DOHH2 (cell line): ENCODE results near the gene LAMA3.

ENCODE experiments used
- H3F3A ChIP-seq: fragments of 200-600 bp; sonication (generic), shearing (Covaris generic); 2 replicates; pipeline ENCODE4 v1.6.0; 2016; ENCODE audit warnings: antibody characterized with exemption, mild to moderate bottlenecking; ENCODE audit not compliant: control insufficient read depth, insufficient read depth
- H3K27ac ChIP-seq: fragments of 200-600 bp; sonication (generic); 2 replicates; pipeline ENCODE4 v1.5.1; 2014; ENCODE audit warnings: low read depth, mild to moderate bottlenecking, low read length, moderate library complexity
- H3K27me3 ChIP-seq: fragments of 200-600 bp; sonication (generic); 2 replicates; pipeline ENCODE4 v1.6.1; 2014; ENCODE audit warnings: mild to moderate bottlenecking, low read length, mixed read lengths; ENCODE audit not compliant: control insufficient read depth
- H3K36me3 ChIP-seq: fragments of 200-600 bp; sonication (generic); 2 replicates; pipeline ENCODE4 v1.6.1; 2014; ENCODE audit warnings: mild to moderate bottlenecking, low read length, moderate library complexity, mixed read lengths; ENCODE audit not compliant: control insufficient read depth
- H3K4me1 ChIP-seq: fragments of 200-600 bp; sonication (generic); 2 replicates; pipeline ENCODE4 v1.6.1; 2014; ENCODE audit warnings: mild to moderate bottlenecking, low read length, mixed read lengths; ENCODE audit not compliant: control insufficient read depth
- H3K4me2 ChIP-seq: fragments of 200-600 bp; sonication (generic); 2 replicates; pipeline ENCODE4 v1.6.0; 2014; ENCODE audit warnings: mild to moderate bottlenecking, low read length, moderate library complexity
- H3K4me3 ChIP-seq: fragments of 200-600 bp; sonication (generic); 2 replicates; pipeline ENCODE4 v1.5.1; 2014; ENCODE audit warnings: mild to moderate bottlenecking, low read length, mixed read lengths
- H3K79me2 ChIP-seq: fragments of 200-600 bp; sonication (generic); 2 replicates; pipeline ENCODE4 v1.6.1; 2014; ENCODE audit warnings: mild to moderate bottlenecking, low read length, mixed read lengths; ENCODE audit not compliant: control insufficient read depth
- H3K9me2 ChIP-seq: fragments of 200-600 bp; sonication (generic); replicated peaks from 2 replicates; pipeline ENCODE4 v1.6.1; 2014; ENCODE audit warnings: mild to moderate bottlenecking, low read length, mixed read lengths; ENCODE audit not compliant: control insufficient read depth
- H3K9me3 ChIP-seq: fragments of 200-600 bp; sonication (generic); 2 replicates; pipeline ENCODE4 v1.6.1; 2014; ENCODE audit warnings: antibody characterized with exemption, low read length, mixed read lengths; ENCODE audit not compliant: control insufficient read depth, insufficient read depth
- H4K20me1 ChIP-seq: fragments of 200-600 bp; sonication (generic); 2 replicates; pipeline ENCODE4 v1.6.0; 2014; ENCODE audit warnings: low read depth, mild to moderate bottlenecking, antibody characterized with exemption, low read length, moderate library complexity; ENCODE audit not compliant: control insufficient read depth, insufficient read depth
- CTCF ChIP-seq: fragments of 200-600 bp; sonication (generic); IDR thresholded peaks from one replicate; pipeline ENCODE4 v1.5.1; 2014; ENCODE audit warnings: antibody characterized with exemption, mild to moderate bottlenecking, low read depth, low read length; ENCODE audit not compliant: poor library complexity, severe bottlenecking
- EZH2phosphoT487 ChIP-seq: fragments of 200-600 bp; sonication (generic); IDR thresholded peaks from 2 replicates; pipeline ENCODE4 v1.6.1; 2017; ENCODE audit warnings: borderline replicate concordance, mild to moderate bottlenecking, antibody characterized with exemption, low read length, moderate library complexity, mixed read lengths

LAMA3 gene

GRCh38 chr18:23752796-23753195, 63.5 kb downstream of the LAMA3 start:
- TF ChIP-seq CTCF (no peak), EZH2phosphoT487 (no peak)
- Histone ChIP-seq H3K36me3 (no peaks in the 10 kb centered on the region), H3K79me2 (no peaks in the 10 kb centered on the region), H3K27ac (no peak overlapping the region), H4K20me1 (no peaks in the 10 kb centered on the region), H3K4me2 (no peak overlapping the region), H3F3A (no peaks in the 10 kb centered on the region), H3K9me2 (no peaks in the 10 kb centered on the region), H3K4me1 (no peaks in the 10 kb centered on the region), H3K4me3 (no peak overlapping the region), H3K27me3 (peaks cover 23% of the 10 kb centered on the region), H3K9me3 (no peaks in the 10 kb centered on the region)

- H3K79me2 ChIP-seq: no peaks in the 10 kb centered on the region
- TF ChIP-seq EZH2phosphoT487 (no peak), CTCF (no peak)
- no peaks in the 10 kb centered on the region for H3K9me2 ChIP-seq
- no peaks in the 10 kb centered on the region for H3F3A ChIP-seq
- H3K27me3 ChIP-seq: peaks cover 13% of the 10 kb centered on the region
- no peaks in the 10 kb centered on the region for H3K4me1 ChIP-seq
- no peaks in the 10 kb centered on the region for H3K36me3 ChIP-seq
- H3K9me3 ChIP-seq: no peaks in the 10 kb centered on the region
- H3K4me2 ChIP-seq: no peak overlapping the region
- no peak overlapping the region for H3K4me3 ChIP-seq
- no peak overlapping the region for H3K27ac ChIP-seq
- no peaks in the 10 kb centered on the region for H4K20me1 ChIP-seq
These were observed 67.6 kb downstream of the LAMA3 start for GRCh38 chr18:23756590-23757436.

GRCh38 chr18:23757437-23757733, 68.1 kb downstream of the LAMA3 start:
- no peaks in the 10 kb centered on the region for H3F3A ChIP-seq
- peaks cover 10% of the 10 kb centered on the region for H3K27me3 ChIP-seq
- no peak overlapping the region for H3K27ac ChIP-seq
- H4K20me1 ChIP-seq: no peaks in the 10 kb centered on the region
- H3K4me3 ChIP-seq: no peak overlapping the region
- H3K36me3 ChIP-seq: no peaks in the 10 kb centered on the region
- no peaks in the 10 kb centered on the region for H3K9me3 ChIP-seq
- H3K79me2 ChIP-seq: no peaks in the 10 kb centered on the region
- TF ChIP-seq CTCF (no peak), EZH2phosphoT487 (no peak)
- H3K4me1 ChIP-seq: no peaks in the 10 kb centered on the region
- H3K9me2 ChIP-seq: no peaks in the 10 kb centered on the region
- H3K4me2 ChIP-seq: no peak overlapping the region
